COLO829 (cell line): ENCODE results near the gene CGN.
"Not testable (repeated sequence)": the region's sequence is repeated elsewhere in the genome, so short reads cannot be mapped to it uniquely, and the experiment has no call there.

Source experiments
- DNase-seq: peaks from one replicate; pipeline ENCODE4 v3.0.0; 2012; ENCODE audit warnings: low spot score

Gene CGN

DNA sequence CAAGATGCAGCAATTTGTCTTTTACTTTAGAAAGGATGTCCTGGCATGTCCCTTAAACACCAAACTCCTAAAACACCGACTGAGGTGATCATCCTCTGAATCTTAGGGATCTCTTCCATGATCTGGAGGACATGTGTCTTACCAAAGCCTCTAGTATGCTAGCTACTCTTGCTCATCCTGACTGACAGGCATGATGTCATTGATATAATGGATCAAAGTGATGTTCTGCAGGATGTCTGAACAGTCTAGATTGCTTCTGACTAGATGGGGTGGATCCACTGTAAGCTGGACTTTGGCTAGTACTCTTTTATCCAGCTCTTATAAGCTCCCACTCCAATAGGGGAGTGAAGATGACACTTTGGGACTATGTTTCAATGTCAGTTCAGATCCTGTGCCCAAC, 11.3 kb upstream of the CGN start:
- no peak for DNase-seq

DNA sequence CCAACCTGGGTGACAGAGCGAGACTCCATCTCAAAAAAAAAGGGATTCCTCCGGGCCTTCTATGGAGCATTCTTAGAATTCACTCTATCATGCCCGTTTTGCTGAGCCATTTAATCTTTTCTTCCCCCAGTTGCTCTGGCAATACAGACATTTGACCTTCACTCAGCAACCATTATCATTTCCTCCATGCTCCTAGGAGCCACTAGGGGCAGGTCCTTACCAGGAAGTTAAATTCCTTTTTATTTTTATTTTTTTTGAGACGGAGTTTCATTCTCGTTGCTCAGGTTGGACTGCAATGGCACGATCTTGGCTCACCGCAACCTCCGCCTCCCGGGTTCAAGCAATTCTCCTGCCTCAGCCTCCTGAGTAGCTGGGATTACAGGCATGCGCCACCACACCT, 9.7 kb upstream of the CGN start:
- DNase-seq: no peak

DNA sequence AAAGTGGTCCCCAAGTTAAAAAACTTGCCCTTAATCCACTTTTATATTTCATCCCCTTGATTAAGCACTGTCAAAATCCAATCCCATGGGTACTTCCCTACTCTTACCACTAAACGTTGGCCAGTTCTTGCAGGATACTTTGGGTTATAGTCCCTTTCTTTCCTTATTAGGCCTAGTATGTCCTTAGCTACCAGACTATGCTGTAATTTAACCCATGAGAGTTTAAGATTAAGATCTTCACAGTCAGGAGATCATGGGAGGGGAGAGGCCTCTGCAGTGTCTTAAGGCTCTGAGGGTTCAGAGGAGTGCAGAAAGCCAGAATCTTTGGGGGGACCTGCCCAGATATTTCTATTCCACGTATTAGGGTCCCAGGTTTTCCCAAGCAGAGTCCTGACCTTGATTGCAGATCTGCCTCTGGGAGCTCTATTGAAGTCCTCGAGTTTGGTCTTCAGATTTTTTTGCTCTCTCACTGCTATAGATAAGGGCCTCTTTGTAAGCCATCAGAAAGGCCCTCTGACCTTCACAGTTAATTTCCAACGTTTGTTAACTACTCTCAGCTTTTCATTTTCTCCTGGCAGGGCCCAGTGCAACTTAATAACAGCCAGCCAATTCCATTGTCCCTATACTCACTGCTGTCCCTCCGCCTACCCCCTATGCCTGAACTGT, 9.0 kb upstream of the CGN start:
- DNase-seq: peak; percentile 60

DNA sequence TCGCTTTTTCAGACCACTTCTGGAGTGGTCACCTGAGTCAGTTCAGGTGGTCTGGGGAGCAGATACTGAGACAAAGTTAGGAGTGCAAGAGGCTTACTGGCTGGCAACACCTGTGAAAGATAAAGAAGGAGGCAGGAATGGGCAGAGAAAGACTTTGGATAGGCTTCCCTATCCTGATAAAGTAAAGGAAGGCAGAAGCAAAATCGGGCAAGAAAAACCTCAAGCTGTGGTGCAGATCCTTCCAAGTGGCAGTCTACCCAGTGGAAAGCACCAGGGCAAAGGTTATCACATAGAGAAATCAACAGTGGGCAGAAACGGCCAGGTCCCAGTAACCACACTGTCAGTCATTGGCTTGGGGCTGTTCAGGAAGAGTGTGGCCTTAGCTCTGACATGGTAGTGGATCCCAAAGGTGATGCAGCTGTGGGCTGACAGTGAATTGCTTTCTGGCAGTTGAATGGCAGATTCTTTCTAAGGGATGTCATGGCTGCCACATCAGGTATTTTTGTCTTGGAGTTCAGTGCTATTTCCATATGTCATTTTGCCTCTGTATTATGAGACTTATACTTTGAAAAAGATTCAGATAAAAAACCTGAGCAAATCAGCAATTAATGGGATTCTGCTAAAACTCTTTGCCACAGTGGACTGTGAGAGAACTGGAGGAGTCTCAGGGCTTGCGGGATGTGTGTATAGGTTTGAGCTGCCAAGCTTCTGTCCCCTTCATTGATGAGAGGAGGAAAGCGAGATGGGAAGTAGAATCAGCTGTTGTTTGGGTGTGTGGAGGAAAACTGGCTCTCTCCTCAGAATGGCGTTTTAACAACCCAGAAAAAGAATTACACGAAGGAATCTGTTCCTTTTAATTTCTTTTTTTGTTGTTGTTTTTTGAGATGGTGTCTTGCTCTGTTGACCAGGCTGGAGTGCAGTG, 8.1 kb upstream of the CGN start:
- DNase-seq: no peak

DNA sequence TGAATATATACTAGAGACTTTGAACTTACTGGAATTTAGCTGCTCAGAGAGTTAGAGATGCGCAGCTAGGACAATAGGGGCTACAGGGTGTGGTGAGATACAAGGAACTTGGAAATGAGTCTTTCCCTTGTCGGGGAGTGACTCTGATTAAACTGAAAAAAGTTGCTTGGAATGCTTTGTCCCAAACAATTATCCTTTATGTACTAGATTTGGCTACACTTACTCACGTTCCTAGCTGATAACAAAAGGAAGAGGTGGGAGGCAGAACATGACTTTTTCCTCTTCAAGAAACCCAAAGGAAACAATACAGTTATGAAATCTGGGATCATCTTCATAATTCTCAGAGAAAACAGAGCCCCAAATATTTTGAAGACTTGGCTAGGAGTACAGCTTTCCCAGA, 6.9 kb upstream of the CGN start:
- DNase-seq: no peak

DNA sequence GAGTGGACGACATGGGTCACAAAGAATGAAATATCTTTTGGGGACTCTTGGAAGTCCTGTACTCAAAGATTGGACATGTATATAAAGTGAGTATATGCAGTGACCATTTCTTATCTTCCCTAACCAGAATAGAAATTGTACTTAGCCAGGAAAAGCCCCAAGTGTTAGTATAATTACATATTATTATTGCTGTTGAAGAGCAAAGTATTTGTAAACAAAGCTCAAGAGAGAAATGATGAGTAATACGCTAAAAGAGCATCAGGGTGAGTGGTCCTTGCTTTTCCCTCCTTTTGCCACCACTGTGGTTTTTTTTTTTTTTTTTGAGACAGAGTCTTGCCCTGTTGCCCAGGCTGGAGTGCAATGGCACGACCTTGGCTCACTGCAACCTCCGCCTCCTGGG, 6.4 kb upstream of the CGN start:
- DNase-seq: no peak

DNA sequence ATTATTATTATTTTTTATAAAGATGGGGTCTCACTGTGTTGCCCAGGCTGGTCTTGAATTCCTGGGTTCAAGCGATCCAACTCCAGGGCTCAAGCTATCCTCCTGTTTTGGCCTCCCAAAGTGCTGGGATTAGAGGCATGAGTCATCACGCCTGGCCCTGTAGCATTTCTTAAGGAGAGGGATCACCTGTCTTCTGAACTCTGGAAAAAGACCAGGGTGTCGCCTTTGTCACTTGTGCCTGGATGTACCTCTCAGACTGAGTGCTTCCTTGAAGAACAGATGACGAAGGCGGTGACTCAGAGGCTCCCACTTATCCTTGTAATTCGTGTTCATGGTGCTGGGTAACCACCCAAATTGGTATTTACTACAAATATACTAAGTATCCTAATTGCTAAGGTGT, 2.4 kb upstream of the CGN start:
- no peak for DNase-seq

DNA sequence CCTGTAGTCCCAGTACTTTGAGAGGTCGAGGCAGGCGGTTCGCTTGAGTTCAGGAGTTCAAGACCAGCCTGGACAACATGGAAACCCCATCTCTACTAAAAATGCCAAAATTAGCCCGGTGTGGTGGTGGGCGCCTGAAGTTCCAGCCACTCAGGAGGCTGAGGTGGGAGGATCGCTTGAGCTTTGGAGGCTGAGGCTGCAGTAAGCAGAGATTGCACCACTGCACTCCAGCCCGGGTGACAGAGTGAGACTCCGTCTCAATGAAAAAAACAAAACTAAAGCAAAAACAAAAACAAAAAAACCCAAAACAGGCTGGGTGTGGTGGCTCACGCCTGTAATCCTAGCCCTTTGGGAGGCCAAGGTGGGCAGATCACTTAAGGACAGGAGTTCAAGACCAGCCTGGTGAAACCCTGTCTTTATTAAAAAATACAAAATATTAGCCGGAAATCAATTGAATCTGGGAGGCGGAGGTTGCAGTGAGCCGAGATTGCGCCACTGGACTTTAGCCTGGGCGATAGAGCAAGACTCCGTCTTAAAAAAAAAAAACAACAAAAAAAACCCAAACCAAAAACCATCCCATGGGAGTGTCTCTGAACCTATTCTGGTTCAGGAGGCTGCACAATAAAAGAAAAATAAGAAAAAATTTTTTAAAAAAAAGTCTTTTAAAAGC, 1.7 kb upstream of the CGN start:
- DNase-seq: no peak

DNA sequence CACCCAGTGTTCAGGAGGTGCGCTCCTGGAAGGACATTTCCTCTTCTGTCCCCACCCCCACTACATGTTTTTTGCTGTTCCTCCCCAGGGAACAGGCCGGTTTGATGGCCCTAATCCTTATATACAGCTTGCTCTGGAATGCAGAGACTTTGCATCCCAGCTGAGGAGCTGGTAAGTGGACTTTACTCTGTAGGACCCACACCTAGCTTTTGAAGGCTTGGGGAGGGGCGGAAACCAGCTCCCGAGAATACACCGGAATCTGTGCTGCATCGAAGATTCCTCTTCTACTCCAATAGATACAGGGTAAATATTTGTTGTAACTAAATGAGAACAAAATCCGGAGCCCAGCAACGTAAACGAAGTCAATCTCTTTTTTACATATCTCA, 1.2 kb upstream of the CGN start:
- DNase-seq: no peak

DNA sequence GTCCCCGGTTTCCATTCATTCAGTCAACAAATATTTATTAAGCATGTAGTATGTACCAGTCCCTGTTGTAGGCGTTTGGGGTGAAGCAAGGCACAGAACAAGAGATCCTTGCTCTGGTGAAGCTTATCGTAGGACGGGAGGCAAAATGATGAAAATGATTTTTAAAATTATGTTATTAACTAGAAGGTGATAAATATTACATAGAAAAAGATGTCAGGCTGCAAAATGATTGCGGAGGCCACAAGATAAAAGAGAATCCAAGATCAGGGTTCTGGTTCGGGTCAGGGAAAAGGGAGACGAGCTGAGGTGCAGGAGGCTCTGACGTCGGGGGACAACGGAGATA, 602 bp upstream of the CGN start:
- no peak for DNase-seq

DNA sequence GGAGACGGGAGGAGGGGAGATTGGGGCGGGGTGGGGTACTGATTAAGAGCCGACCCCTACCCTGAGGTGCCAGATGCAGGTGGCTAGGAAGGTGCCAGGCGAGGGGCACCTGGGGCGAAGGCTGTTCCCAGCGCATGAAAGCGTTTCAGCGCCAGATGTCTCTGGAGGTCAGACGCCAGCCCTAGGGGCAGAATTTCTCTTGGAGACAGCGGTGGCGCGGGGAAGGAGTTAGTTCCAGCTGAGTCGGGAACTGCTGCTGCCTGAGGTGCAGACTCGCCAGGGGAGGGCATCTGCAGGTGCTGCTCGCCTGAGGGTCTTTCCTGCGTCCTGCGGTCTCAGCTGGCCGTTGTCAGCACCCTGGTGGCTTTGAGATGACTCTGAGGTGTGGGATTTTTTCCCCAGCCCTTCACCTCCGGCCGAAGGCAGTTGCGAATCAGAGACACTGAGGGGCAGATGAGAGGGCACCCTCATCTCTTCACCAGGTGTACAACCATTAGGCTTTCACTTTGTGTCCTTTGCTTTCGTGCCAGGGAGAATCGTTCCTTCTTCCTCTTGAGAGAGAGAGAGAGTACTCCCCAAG, 539 bp downstream of the CGN start:
- DNase-seq: no peak

DNA sequence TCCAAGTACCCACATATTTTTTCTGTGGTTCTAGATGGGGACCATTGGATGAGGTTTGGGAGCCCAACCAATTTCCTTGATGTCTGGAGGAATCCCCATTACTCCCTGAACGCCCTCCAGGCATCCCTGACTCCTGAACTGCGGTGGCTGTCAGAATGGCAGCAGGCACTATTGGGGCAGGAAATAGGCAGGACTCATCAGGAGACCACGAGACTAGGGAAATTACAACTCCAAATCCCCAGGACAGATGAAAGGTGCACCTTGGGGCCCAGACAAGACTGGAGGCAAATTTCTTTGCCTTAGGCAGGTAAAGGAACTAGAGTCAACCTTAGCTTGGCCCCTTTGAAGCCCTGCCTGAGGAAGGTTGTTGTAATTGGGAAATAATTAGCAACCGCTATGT, 1.1 kb downstream of the CGN start:
- DNase-seq: no peak

DNA sequence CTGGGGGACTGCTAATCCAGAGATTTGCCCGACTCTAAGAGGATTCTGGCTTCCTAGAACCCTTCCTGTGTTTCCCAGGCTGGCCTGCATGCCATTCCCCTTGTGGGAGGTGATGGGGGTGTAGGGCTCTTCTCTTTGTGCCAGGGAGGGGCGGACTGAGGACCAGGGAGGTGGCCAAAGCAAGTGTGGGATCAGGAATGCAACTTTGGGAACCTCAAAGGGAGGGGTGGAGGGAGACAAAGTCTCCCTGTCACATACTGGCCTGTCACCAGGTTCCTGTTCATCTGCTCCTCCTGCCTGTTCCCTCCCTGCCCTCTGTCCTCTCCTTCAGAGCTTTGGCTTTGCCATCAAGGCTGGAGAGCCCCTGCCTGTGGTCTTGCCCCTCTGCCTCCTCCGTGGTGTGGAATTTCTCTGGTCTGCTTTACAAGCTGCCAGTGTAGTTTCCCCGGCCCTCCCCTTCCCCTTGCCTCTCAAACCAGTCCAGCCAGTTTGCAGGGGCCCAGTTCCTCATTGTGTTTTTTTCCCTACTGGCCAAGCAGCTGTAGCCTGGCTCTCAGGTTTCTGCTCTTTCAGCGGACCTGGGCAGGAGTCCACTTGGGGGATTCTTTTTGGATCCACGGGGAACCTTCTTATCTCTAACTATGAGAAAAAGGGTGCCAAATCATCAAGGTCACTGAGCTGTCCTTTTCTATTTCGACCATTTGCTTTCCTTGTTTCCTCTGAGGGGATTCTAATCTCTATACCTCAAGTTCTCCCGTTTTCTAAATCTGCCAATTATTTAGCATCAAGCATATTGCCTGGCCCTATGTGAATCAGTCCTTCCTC, 1.8 kb downstream of the CGN start:
- no peak for DNase-seq

DNA sequence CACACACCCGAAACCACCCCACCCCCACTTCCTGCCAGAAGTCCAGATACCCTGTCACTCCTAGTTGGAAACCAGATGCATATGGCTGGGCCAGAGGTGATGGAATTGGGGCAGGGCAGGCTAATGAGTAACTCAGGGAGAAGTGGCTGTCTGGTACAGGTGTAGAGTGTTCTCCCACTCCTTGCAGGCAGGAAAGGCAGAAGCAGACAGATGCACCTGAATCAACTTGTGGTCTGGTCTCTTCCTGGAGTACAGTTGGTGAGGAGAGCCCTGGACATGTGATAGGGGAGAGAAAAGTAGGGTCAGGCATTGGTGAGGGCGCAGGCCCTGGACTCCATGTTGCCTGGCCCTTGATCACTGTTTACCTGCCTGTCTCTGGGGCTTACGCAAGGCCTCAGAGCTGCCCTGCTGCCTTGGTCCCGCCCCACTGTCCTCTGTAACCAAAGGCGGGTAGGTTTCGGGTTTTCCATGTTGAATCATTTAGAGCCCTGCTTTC, 2.5 kb downstream of the CGN start:
- DNase-seq: no peak

DNA sequence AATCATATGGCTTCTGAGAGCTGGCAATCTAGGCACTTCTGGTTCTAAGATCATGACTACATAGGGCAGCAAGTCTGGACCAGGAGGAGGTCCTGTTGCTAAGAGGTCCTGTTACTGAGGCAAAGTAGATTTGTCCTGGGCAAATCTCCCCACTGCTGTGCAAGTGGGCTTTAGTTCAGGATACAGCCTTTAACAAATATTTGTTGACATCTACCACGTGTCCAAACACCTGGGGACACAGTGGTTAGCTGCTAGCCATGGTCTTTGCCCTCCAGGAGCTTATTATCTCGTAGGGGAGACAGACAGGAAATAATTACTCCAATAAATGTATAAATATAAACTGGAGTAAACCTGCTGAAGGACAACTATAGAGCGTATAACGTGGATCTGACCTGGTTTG, 3.2 kb downstream of the CGN start:
- DNase-seq: no peak

DNA sequence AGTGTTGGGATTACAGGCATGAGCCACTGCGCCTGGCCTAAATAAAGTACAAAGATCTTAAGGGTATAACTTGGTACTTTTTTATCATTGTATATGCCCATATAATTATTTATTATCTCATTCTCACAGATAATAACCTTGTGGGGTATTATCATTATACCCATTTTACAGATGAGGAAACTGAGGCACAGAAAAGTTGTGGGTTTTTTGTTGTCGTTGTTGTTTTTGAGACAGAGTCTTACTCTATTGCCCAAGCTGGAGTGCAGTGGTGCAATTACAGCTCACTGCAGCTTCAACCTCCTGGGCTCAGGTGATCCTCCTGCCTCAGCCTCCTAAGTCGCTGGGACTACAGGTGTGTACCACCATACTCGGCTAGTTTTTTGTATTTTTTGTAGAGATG, 4.1 kb downstream of the CGN start:
- DNase-seq: no peak

DNA sequence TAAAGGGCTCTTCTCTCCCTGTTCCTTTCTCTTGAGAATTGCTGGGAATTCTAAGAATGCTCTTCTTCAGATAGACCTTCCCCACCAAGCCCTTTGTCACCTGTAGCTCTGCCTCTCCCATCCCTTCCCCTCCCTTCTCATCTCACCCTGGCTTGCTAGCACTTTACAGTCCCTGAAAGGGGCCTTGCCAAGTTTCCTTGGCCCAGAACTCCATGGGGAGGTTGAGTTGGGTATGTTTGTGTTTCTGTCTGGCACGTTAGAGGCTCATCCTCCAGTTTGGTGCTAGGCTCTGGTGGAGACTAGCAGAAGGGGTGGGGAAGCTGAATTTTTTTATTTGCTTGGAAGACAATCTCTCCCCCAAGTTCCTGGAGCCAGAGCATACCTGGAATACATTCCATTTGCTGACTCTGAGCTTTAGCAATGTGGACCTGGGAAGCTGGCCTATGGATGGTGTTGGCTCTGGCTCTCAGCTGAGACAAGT, 4.9 kb downstream of the CGN start:
- DNase-seq: no peak

DNA sequence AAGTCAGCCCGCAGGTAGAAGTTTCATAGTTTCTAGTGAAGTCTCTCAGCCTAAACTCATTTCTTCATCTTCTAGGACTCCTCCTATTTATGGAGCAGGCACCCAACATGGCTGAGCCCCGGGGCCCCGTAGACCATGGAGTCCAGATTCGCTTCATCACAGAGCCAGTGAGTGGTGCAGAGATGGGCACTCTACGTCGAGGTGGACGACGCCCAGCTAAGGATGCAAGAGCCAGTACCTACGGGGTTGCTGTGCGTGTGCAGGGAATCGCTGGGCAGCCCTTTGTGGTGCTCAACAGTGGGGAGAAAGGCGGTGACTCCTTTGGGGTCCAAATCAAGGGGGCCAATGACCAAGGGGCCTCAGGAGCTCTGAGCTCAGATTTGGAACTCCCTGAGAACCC, 7.2 kb downstream of the CGN start:
- DNase-seq: no peak

DNA sequence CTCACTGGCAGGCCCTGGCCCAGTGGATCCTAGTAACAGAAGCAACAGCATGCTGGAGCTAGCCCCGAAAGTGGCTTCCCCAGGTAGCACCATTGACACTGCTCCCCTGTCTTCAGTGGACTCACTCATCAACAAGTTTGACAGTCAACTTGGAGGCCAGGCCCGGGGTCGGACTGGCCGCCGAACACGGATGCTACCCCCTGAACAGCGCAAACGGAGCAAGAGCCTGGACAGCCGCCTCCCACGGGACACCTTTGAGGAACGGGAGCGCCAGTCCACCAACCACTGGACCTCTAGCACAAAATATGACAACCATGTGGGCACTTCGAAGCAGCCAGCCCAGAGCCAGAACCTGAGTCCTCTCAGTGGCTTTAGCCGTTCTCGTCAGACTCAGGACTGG, 7.7 kb downstream of the CGN start:
- DNase-seq: no peak

DNA sequence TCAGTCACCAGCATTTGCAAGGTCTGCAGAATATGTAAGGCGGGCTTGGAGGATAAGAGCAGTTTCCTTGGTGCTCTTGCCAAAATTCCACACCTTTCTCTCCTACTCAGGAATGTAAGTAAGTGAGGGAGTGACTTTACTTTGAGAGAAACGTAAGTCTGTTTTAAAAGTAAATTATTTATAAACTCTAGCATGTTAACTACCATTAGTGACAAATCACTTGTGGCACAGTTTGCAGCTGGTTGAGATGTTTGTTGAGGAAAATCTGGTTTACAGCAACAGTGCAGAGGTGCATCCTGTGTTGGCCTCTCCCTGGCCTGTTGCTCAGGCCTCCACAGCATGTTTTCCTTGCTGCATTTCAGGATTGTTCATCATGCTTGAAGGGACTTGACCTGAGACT, 8.5 kb downstream of the CGN start:
- DNase-seq: no peak

DNA sequence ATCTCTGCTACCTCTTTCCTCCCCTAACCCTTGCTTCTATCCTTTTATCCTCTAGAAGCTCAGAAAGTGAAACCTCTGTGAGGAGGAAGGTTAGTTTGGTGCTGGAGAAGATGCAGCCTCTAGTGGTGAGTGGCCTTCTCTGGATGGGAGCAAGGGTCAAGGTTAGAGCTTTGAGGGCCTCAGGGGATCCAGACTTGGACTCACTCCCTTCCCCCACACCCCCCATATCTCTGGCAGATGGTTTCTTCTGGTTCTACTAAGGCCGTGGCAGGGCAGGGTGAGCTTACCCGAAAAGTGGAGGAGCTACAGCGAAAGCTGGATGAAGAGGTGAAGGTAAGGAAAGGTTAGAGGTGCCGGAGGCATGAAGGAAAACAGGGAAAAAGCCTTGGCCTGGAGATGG, 9.2 kb downstream of the CGN start:
- no peak for DNase-seq

DNA sequence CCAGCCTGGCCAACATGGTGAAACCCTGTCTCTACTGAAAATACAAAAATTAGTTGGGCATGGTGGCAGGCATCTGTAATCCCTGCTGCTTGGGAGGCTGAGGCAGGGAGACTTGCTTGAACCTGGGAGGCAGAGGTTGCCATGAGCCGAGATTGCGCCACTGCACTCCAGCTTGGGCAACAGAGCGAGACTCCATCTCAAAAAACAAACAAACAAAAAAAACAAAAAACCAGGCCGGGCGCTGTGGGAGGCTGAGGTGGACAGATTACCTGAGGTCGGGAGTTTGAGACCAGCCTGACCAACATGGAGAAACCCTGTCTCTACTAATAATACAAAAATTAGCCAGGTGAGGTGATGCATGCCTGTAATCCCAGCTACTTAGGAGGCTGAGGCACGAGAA, 11.2 kb downstream of the CGN start:
- not testable (repeated sequence) for DNase-seq
